ENCODE results near the gene MED13L.
A peak's percentile ranks its signal among the peaks of the same experiment; 100 is the strongest.
"Not testable (repeated sequence)": the region's sequence is repeated elsewhere in the genome, so short reads cannot be mapped to it uniquely, and the experiment has no call there.

The MED13L gene

DNA sequence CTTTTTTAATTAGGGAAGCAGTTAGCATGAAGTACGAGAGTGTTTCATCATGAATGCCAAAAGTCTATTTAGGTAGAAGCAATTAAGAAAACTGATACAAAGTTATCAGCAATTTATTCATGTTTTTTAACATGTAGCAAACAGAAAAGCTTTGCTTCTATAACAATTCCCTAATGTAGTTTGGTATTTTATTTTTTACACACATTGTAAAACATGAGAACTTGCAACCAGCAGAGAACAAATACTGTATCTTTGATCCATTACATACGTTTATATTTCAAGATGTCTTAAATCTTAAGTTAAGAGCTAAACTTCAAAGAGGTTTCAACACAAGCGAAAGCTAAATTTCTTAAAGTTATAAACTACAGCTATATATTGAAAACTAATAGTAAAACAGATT, 39.3 kb downstream of the MED13L start:
- no peak overlapping the region for H3K27ac ChIP-seq
- TF ChIP-seq ZFX (IDR thresholded peaks at IDR 0.05; ENCODE audit: borderline replicate concordance) (no peak), CTCF (IDR thresholded peaks at IDR 0.05) (no peak)

DNA sequence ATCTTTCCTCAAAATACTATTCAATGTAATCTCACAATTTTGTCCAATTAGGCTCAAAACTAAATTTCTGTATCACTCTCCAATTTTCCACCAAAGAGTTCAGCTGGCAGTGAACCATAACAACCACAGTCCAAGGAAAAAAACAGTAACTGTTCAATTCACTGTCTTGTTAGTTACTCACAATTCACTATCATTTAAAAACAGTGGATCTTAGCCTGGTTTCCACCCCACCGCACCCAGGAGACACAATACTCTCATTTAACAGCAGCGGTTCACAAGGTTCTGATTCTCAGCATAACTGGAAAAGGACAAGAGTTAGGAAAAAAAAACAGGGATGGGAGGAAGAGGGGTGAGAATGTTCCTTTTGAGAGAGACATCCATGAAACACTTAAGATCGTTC, 40.5 kb downstream of the MED13L start:
- H3K27ac ChIP-seq: no peak overlapping the region
- TF ChIP-seq ZFX (IDR thresholded peaks at IDR 0.05; ENCODE audit: borderline replicate concordance) (no peak), CTCF (IDR thresholded peaks at IDR 0.05) (no peak)

DNA sequence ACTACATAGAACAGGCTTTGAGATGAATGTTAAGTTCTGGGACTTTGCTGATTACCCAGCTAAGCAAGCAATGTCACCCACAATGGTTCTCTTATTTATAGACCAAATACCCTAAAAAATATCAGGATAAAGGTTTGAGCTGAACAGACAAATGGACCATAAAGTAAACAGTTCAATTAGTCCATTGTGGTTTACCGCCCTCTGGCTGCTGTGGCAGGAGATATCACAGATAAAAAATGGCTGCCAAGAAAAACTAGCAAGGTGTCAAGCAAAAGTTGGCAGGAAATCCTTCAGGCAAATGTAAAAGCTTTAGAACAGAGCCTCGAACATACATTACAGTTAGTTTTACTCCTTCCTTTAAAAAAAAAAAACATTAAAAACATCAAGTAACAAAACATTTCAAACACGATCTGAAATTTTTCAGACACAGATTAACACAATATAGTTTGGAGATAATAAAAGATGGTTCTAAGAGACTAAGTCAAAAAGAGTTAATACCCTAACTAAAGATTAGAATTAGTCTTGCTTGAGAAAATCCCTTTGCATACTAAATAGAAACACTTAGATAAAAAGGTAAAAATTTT, 41.3 kb downstream of the MED13L start:
- no peak overlapping the region for H3K27ac ChIP-seq
- peak; percentile 95 for TF ChIP-seq CTCF (IDR thresholded peaks at IDR 0.05)
- no peak for TF ChIP-seq ZFX (IDR thresholded peaks at IDR 0.05; ENCODE audit: borderline replicate concordance)

DNA sequence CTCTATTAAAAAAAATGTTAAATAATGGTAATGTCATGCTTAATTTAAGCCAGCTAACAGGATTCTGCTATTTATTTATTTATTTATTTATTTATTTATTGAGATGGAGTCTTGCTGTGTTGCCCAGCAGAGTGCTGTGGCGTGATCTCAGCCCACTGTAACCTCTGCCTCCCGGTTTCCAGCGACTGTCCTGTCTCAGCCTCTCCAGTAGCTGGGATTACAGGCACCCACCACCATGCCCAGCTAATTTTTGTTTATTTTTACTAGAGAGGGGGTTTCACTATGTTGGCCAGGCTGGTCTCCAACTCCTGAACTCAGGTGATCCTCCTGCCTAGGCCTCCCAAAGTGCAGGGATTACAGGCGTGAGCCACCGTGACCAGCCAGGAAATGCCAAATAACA, 43.3 kb downstream of the MED13L start:
- H3K27ac ChIP-seq: not testable (repeated sequence)

DNA sequence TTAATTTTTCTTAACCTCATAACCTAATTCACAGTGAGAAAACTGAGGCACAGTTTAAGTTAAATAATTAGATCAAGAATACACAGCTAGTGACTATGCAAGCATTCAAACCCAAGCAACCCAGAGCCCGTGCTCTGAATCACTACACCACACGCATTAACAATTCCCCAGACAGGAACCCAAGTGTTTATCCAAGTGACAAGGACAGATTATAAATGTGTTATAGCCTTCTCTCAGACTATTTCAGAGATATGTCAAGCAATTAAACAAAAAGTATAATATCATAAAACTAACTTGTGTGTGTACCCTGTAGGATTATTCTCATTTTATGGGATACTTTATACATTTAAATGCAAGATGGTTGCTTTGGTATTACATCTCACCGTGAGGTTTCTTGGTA, 43.8 kb downstream of the MED13L start:
- TF ChIP-seq CTCF (IDR thresholded peaks at IDR 0.05): no peak
- no peak for TF ChIP-seq ZFX (IDR thresholded peaks at IDR 0.05; ENCODE audit: borderline replicate concordance)

GRCh38 chr12:116227811-116228210, 49.7 kb downstream of the MED13L start:
- TF ChIP-seq CTCF (IDR thresholded peaks at IDR 0.05): no peak
- TF ChIP-seq ZFX (IDR thresholded peaks at IDR 0.05; ENCODE audit: borderline replicate concordance): no peak
- H3K27ac ChIP-seq: no peak overlapping the region

More for the DNA sequence above, 43.8 kb downstream of the MED13L start:
- H3K27ac ChIP-seq: no peak overlapping the region

DNA sequence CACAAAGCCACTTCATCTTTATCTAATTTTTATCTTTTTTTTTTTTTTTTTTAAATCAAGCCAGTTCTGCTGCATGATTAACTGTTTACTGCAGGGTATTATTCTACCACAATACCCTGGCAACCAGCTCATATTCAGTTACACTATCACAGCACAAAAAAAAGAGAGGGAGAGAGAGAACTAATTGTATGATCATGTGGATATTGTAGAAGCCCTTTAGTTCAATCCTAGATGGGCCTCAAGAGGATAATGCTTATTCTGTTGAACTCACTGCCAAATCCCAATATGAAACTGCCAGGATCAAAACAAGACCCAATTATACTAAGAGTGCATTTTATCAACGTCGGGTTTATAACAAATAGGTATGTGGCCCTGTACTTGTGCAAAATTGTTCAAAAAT, 51.5 kb downstream of the MED13L start:
- TF ChIP-seq ZFX (IDR thresholded peaks at IDR 0.05; ENCODE audit: borderline replicate concordance) (no peak), CTCF (IDR thresholded peaks at IDR 0.05) (no peak)

GRCh38 chr12:116222358-116222757, 55.1 kb downstream of the MED13L start:
- H3K27ac ChIP-seq: 0 out of 2 replicates have a peak overlapping the region, but pooled peaks have one; percentile 4
- TF ChIP-seq CTCF (IDR thresholded peaks at IDR 0.05): no peak
- TF ChIP-seq ZFX (IDR thresholded peaks at IDR 0.05; ENCODE audit: borderline replicate concordance): no peak

More for the DNA sequence above, 51.5 kb downstream of the MED13L start:
- no peak overlapping the region for H3K27ac ChIP-seq

Data from 22Rv1 (cell line).